ENCODE results near the gene CD86.

CD86 gene

DNA sequence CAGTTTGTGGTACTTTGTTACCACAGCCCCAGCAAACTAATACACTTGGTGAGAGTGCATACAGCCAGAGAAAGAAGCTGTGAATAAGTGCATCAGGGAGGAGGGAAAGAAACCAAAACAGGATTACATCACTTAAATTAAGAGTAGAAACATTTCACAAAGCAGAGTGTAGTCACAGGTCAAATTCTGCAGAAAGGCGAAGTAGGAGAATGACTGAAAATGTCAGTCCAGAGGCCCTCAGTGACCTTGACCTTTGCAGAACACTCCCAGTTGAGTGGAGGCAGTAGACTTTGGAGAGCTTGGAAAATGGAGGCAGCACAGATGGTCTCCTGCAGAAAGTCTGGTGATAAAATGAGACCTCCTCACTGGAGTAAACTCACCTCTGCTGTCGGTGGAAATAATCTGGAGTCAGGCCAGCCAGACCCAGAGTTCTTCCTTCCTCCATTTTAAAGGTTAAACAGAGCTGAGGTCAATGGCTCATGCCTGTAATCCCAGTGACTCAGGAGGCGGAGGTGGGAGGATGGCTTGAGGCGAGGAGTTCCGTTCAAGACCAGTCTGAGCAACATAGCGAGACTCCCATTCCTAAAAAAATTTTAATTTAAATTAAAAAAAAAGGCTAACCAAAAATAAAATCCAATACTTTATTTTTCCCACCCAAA is 5.0 kb downstream of the CD86 start:
- DNase-seq (ENCODE audit: low read depth): no peak

DNA sequence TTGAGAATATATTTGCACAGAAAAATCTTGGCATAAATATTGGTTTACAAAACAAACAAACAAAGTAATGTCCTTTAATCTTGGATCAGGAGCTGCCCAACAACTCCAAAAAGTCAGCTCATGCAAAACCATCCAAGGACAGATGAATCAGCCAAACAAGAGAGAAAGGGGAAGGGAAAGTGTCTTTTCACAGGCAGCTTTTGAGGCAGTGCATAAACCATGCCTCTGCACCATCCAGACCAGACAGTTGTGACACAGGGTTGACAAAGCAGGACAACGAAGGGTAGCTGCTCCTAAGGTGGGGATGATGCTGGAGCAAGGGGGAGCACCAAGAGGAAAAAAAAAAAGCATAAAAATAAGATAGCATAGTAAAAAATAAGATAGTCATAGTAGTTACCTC is 8.7 kb downstream of the CD86 start:
- no peak for DNase-seq (ENCODE audit: low read depth)

DNA sequence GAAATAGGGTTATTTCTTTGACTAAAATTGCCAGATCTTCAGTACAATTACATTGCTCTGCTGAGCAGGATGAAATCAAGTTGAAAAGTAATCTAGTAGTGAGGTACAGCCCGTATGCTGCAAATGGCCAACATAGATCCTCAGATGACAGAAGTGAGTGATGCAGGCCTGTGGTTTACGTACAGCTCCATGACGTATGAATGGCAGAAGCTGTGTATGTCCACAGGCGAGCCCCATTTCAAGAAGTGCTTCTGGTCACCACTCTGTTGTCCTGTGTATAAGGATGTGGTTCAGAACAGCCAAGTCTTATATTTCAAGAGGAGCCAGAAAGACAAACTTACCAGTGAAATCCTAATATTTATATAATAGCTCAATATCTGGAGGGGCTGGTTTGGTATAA is 9.2 kb downstream of the CD86 start:
- DNase-seq (ENCODE audit: low read depth): no peak

DNA sequence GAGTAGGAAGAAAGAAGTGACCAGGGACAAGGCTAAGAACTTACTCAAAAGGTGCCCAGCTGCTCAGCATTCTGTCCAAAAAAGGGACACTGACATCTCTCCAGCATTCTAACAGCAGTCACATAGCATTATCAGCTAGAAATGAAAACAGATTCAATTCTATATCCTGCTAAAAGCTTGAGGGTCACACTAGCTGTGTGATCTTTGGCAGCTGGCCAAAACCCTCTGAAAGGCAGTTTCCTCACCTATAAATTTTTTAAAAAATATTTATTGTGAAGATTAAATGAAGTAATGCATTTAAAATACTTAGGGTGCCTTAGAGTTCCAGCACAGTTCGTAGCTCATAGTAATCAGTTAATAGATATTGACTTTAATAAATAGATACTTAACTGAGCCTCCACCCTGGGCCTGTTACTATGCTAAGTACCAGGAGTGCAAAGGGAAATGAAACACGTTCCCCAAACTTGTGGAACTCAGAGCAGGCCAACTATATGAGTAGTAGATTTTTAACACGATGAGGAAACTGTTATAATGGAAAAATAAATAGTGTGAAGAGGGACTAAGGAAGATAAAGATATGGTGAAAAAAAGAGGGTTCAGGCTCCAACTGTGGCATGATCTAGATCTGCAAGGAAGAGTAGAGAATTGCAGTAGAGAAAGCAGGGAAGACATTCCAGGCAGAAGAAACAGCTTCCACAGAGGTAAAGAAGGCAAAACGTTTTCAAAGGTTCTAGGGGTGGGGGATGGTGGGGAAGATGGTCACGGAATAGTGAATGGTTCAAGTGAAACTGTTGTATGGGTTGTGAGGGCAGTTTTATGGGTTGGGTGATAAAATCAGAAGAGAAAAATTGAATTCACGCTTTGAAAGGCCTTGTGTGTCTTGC is 11.4 kb downstream of the CD86 start:
- DNase-seq (ENCODE audit: low read depth): no peak

DNA sequence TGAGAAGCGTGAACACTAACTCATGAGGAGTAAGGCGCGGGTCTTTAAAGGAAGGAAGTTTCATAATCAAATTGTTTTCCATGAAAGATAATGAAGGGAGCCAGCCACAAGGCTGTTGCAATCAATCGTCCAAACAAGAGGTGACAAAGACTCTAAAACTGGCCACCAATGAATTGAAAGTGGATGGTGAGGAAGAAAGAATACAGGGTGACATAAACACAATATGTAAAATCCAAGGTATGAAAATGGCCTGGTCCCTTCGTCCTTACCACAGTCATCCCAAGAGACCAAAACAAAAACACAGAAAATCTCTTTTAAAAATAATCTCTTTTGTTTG is 12.0 kb downstream of the CD86 start:
- DNase-seq (ENCODE audit: low read depth): no peak

DNA sequence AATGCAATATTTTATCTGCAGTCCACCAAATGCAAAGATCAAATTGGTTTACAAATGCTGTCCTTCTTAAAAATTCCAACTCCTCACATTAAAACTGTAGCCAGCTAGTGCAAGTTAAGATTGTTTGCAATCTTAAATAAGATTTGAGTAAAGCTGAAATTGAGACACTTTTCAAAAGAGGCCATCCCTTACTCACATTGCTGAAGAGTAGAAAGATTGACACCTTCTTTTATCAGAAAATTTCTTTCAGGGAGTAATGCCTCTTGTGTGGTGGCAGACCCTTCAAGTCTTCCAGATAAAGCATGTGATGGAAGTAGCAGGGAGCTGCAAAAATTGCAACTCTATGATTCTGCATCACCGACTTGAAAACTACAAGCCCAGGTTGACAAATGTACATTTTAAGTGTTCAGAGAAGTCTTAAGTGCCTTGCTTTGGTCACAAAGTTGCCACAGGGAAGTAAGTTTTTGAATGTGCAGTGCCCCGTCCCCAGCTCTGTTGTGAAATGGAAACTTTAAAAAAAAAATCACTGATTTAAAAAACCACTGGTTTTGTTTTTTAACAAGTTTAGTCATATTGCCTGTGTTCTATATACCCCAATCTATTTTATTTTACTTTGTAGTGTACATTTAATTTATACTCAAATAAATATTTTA is 12.6 kb downstream of the CD86 start:
- DNase-seq (ENCODE audit: low read depth): no peak

DNA sequence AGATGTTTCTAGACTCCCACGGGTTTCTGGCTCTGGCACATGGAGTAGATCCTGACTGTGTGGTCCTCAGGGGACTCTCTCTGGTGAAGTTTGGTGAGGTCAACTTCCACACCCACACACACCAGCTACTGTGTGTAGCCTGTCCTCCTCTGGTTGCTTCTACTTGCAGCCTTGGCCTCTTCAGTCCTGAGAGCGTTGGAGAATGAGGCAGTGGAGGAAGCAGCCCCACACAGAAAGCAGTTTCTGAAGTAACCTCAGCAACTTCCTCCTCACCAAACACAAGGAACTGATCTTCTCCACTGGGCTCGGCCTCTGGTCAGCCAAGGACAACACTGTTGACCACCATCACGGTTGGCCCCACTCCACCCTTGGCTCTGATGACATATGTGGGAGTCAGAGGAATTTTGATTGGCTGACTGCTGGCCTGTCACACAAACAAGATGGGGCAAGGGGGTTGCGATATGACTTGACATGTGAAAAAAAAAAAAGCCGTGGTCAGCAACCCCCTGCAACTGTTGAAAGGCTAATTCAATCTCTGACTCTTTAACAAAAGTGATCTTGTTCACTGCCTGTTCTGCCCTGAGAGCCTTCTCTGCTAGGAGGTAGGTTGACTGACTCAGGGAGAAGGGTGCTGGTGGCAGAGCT is 19.6 kb downstream of the CD86 start:
- DNase-seq (ENCODE audit: low read depth): no peak

DNA sequence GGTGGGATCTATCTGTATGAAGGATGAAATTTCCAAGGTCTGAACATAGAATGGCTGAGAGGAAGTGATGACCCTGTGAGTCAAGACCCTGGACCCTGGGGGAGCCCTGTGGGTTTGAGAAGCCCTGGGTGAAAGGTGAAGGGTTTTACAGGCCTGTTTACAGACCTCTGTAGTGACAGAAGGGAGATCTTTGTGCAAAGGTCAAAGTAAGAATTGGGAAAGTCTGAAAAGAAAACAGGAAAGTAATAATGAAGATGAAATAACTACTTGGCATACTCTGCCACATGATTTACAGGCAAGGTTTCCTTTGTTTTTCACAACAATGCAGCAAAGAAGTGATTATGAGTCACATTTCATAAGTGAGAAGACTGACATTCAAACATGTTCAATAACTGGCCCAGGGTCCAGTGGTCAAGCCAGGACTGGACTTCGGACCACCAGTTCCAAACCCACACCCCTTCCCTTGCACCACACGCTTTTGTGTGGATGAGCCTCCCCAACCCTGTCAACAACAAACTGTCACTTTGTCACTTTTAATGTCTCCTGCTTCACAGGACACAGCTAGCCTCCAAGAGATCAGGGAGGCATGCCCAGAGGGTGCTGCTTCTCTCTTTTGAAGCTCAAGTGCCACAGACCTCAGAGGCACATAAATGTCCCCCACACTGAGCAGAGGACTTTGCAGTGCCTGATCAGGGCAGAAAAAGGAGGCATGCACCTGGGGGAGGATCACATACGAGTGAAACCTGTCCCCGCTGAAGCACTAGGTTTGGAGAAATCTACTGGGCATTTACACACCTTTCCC is 21.5 kb downstream of the CD86 start:
- DNase-seq (ENCODE audit: low read depth): no peak

DNA sequence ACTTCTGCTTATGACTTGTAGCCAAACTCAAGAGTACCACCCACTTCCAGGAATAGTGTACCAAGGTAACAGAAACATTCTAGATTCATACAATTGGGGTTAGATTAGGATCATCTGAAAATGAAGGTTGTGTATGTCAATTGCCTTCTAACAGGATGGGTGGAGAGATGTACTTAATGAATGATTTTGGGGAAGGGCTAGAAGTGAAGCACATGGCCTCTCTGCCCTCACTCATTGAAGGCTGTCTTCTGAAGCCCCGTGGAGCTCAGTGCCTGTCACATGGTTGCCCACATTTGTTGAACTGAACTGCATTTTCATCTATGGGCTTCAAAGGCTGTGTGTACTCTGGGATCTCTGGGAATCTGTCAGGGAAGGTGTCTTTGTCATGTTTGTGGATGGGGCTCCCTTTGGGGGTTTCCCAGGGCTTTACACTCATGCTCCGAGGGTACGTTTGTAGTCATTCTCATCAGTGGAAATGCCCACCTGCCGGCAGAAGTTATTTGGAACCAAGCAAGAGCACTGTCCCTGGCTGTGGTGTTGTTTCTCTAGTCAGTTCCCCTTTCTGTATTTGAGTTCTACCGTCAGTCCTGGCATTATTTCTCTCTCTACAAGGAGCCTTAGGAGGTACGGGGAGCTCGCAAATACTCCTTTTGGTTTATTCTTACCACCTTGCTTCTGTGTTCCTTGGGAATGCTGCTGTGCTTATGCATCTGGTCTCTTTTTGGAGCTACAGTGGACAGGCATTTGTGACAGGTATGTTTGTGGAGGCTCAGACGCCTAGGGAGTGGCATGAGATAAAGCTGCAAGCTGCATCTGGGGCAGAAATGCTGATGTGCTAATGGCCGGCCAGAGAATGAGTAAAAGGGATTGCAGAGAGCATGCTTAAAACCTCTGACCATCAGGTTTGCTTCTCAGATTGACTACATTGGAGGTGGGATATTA is 22.4 kb downstream of the CD86 start:
- DNase-seq (ENCODE audit: low read depth): no peak

DNA sequence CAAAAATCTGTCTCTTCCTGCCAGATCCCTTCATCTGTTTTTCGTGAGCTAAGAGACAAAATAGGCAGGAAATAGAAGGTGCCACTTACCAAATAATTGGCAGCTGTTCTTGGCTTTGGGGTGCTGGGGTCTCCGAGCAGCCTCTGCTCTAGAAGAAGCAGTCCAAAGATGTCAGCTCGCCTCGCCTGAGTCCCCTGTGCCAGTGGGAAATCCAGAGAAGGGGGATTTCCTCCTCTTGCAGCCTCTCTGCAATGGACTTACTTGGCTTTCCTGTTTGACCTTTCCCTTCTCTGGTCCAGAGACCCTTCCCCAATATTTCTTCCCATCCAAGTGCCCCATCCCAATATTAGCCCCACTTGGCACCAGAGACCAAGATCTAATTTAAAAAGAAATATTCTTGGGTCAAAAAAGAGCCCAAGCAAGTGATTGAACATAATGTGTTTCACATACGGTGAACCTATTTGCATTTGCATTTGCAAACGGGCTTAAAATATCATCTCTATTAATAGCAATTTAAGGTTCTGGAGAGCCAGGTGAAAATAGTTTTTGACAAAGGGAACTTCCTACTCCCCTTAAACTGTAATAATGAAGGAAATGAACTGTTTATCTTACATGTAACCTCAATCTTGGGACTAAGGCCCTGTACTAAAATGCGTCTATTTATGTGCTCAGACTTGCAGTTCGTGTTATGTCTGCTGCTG is 23.2 kb downstream of the CD86 start:
- no peak for DNase-seq (ENCODE audit: low read depth)

DNA sequence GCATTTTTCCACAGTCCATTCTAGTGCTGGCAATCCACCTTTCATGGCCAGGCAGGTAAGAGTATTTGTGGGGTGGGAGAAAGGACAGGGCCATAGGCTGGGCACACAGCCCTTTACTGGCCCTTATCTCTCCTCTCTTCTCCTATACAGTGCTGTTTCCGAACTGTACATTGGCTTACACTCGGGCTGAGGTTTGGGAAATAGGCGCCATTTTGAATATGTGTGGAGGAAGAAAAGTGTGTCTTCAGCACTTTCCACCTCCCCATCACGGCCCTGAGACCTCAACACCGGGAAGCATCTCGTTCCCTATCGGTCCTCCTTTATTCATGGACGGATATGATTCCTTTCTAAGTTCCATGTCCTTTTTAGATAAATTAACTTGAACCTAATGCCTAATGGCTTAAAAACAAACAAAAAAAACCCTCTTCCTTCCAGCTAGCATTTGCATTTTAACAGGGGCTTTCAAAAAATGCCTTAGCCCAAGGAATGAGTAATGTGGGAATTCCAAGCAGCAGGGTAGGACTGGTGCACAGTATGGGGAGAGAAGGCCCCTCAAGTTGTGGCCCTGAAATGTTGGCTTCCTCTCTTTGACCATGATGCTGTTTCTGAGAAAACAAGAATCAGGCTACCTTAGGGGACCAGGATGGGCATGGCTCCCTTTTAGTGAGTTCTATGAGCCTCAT is 24.5 kb downstream of the CD86 start:
- no peak for DNase-seq (ENCODE audit: low read depth)

DNA sequence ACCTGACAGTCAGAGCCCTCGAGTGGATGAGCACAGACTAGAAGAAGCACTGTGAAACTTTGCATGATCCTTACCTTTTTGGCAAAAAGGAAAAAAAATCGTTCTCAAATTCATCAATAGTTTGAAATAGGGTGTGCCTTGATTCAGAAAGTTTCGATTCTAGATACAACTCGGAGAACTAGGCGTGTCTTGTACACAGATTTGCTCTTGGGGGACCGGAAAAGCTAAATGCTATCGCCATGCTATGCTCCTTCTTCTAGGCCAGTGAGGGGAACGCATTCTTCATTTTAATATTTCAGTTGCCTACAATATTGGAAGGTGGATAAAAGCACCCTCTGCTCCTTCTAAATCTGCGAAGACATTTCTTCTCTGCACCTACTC is 25.0 kb downstream of the CD86 start:
- DNase-seq (ENCODE audit: low read depth): no peak

DNA sequence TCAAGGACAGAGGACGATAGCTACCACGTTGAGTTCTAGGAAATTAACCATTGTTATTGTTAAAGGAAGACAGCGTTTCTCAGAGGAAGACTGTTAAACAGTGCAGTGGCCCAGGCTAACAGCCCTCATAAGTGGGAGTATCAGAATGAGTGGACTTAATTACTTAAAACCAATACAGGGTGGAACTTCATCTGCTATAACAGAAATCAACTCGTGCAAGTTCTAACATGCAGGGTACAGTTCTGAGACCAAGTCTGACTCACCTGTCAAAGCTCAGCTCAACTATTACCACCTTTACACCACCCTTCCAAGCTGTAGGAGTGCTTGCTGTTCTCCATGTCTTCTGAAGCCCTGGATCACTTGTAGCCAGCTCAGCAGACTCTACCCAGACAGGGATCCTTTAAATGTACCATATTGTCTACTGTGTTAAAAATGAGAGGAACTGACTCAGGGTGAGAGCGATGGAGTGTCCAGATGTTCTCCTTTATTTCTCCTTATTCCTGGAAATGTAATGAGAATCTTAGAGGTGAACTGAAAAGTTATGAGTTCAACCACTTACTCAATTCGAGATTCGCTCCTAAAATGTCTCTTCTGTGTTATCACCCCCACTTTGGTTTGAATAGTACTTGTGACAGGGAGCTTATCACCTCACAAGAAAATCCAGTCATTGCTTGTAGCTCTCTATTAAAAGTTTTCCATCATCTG is 26.5 kb downstream of the CD86 start:
- DNase-seq (ENCODE audit: low read depth): no peak

DNA sequence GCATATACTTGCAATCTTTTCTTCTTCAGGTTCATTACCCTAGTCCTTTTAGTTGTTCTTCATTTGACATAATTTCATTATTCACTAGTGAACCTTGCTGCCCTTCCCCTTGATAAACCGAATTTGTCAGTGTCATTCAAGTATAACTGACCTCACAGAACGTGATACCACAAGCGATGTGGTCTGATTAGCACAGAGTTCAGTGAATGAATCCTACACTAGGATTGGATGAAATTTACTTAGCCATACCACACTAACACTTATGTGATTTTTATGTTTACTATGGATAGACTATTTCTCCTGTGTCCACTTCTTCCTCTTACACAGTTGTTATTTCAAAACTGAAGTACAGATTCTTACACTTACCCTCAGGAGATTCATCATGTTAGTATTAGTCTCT is 27.2 kb downstream of the CD86 start:
- DNase-seq (ENCODE audit: low read depth): no peak

DNA sequence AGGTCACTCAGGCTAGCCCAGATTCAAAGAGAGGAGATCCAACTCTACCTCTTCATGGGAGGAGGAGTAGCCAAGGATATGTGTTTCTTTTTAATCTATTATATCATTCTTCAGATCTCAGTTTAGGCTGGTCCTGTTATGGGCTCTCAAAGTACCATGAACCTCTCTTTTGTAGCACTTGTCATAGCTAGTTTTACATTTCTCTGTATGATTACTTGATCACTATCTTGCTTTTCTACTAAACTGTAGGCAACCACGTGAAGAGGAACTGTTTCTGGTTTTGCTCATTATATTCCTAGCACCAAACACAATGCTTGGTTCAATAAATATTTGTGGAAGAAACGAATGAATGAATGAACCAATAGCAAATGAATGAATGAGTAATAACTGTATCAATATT is 29.6 kb downstream of the CD86 start:
- DNase-seq (ENCODE audit: low read depth): no peak

DNA sequence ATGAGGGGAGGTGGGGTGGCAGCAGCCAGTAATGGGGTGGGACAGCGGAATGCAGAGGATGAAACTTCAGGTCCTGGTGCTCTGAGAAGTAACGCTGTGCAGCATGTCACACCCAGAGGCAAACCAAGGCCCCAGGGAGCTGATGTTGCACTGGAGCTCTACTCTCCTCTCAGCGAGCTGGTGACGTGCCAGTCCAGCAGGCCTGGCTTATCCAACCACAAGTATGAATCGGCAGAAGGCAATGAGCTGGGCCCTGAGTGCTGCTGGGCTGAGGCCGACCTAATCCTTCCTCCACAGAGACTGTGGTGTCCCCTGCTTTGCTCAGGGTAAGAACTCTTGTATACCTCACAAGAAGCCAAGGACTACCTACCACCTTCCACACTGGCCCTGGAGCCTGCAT is 30.5 kb downstream of the CD86 start:
- DNase-seq (ENCODE audit: low read depth): no peak

DNA sequence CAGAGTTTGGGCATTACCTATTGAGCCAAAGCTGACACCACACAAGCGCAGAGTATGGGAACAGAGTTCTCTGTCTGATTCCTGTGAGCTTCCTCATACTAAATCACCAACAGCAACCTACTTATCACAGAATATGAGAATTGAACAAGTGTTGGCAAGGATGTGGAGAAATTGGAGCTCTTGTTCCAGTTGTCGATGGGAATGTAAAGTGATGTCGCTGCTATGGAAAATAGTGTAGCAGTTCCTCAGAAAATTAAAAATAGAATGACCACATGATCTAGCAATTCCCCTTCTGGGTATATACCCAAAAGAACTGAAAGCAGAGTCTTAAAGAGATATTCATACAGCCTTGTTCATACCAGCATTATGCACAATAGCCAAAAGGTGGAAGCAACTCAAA is 33.4 kb downstream of the CD86 start:
- no peak for DNase-seq (ENCODE audit: low read depth)

DNA sequence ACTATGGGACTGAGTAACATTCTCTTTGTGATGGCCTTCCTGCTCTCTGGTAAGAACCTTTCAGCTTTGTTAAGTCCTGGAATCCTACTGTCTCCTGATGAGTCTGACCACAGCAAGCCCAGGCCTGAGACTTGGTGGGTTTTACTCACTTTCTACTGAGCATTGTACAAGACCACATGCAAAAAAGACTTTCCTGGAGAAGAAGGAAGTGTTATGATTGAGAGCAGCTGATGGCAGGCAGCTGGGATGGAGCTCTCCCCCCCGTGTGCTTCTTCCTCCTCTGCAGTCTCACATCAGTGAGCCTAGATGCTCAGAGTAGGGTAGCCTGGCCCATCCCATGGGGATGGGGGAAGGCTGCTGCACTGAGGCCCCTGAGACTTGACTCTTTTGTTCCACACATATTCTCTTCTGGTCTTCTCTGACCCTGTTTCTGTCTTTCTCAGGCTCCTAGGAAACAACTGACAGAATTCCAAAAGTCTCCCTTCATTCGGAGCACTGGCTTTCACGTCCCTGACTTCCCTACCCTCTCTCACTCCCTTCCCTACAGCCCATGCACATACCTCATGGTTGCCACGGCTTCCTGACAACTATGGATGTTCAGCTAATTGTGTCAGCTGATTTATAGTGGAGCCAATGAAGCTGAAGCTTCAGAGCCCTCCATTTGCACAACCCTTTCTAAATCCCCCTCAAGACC is 36.6 kb downstream of the CD86 start:
- no peak for DNase-seq (ENCODE audit: low read depth)
